Subcutaneous adipose tissue (tissue), 4 donors: ENCODE data around the gene SNRPB. TPM values are rescaled to one million over a fixed set of nuclear protein-coding genes. Genes with fewer than 3 reads are reported as not detected.

Source experiments
- total RNA-seq, 4 donors: library from RNA; depleted of rRNA; stranded (reverse); fragments of >200 nt; gene quantifications; one replicate each; pipeline ENCODE4 v1.1.0, GENCODE V29; 2016
- TF ChIP-seq, protein P1 (sequence below): fragments of 450-650 bp; IDR thresholded peaks from one replicate; pipeline ENCODE4 v1.5.1; 2016; ENCODE audit warnings: low read depth, mild to moderate bottlenecking, control low read depth, antibody characterized with exemption, moderate library complexity

The SNRPB gene
- total RNA-seq, 4 donors from 2014 or later: 101 to 119 (median 116) TPM

- TF ChIP-seq, protein P1, sequence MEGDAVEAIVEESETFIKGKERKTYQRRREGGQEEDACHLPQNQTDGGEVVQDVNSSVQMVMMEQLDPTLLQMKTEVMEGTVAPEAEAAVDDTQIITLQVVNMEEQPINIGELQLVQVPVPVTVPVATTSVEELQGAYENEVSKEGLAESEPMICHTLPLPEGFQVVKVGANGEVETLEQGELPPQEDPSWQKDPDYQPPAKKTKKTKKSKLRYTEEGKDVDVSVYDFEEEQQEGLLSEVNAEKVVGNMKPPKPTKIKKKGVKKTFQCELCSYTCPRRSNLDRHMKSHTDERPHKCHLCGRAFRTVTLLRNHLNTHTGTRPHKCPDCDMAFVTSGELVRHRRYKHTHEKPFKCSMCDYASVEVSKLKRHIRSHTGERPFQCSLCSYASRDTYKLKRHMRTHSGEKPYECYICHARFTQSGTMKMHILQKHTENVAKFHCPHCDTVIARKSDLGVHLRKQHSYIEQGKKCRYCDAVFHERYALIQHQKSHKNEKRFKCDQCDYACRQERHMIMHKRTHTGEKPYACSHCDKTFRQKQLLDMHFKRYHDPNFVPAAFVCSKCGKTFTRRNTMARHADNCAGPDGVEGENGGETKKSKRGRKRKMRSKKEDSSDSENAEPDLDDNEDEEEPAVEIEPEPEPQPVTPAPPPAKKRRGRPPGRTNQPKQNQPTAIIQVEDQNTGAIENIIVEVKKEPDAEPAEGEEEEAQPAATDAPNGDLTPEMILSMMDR: no peak
These were observed 3.2 kb downstream of the SNRPB start for GRCh38 chr20:2467412-2467811.

GRCh38 chr20:2465100-2465499 lies 5.5 kb downstream of the SNRPB start:
- TF ChIP-seq, protein P1: no peak

DNA sequence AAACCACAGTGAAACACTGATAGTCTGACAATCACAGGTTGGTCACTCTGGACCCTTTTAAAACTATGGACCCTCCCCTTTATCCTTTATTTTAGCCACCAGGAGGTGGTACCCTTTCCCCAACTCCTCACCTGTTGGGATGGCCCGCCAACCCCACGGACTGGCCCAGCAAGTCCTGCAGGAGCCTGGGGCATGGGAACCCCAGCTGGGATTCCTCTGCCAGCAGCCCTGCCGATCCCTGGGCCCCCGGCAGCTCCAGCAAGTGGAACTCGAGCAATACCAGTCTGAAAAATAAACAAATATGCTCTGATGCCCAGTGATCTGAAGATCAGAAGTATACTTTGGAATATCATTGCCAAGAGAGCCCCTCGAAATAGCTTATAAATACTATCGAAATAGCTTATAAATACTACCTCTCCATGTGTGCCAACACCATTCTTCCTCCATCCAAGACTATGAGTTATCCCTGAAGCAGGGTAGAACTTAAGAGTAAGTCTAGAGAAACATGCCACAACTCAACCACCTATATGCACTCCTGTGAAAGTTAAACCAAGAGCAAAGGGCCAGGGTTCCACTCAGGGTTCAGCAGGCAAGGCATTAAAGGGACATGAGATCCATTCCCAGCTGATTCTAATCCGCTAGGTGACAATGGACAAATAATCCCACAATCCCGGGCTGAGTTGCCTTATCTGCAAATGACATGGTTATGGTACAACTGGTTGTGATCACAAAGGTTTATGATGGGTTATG lies 6.8 kb downstream of the SNRPB start:
- TF ChIP-seq, protein P1: no peak

GRCh38 chr20:2462484-2462883 lies 8.1 kb downstream of the SNRPB start:
- TF ChIP-seq, protein P1: no peak

DNA sequence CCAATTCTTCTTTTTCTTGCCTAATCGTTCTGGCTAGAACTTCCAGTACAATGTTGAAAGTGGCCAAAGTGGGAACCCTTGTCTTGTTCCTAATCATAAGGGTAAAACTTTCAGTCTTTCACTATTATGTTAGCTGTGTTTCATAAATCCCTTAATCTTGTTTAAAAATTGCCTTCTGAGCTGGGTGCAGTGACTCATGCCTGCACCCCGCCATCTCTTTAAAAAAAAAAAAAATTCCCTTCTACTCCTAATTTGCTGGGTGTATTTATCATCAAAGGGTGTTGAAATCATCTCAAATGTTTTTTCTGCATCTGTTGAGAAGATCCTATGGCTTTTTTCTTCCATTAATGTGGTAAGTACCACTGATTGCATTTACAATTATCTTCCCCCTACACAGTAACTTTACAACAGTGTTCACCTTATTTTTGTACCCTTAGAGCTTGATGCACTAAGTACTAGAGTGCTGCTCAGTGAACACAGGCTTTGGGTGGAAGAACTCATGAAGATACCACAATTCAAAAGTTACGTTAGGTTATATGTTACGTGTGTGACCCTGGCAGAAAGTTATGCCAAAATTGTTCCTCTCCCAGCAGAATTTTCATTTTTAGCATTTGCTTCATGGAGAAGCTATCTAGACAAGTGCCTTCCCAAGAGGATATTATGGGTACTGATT lies 9.7 kb downstream of the SNRPB start:
- TF ChIP-seq, protein P1: no peak

- TF ChIP-seq, protein P1: no peak
These were observed 10.4 kb downstream of the SNRPB start for GRCh38 chr20:2459981-2460751.
